NCI-H524 (cell line): ENCODE measurements around the gene TSPY10.
"Not testable (repeated sequence)": the region's sequence is repeated elsewhere in the genome, so short reads cannot be mapped to it uniquely, and the experiment has no call there.

ENCODE experiments used
- DNase-seq, 2 experiments: peaks; one replicate each; lab custom pipeline; 2025; lab: John Stamatoyannopoulos, UW

TSPY10 gene, protein sequence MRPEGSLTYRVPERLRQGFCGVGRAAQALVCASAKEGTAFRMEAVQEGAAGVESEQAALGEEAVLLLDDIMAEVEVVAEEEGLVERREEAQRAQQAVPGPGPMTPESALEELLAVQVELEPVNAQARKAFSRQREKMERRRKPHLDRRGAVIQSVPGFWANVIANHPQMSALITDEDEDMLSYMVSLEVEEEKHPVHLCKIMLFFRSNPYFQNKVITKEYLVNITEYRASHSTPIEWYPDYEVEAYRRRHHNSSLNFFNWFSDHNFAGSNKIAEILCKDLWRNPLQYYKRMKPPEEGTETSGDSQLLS

DNA sequence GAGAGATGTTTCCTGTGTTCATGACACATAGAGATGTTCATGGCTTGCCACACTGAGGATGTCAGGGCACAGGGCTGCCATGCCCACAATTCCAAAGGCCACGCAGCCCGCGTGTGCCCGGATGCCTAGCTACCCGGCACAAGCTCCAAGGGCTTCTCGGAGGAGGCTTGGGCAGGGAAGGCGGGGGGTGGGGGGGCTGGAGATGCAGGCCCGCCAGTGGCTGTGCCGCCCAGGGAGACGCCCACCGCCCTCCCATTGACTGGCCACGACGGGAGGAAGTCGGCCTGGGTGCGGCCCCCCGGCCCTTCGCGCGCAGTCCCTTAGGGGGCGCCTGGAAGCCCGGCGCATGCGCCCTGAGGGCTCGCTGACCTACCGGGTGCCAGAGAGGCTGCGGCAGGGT lies at the start of gene TSPY10:
TSS of gene TSPY10 (plus strand) at position 301 of the 400 bp plus-strand sequence. CDS start at position 347, 46 bp downstream.
- DNase-seq = not testable (repeated sequence)

DNA sequence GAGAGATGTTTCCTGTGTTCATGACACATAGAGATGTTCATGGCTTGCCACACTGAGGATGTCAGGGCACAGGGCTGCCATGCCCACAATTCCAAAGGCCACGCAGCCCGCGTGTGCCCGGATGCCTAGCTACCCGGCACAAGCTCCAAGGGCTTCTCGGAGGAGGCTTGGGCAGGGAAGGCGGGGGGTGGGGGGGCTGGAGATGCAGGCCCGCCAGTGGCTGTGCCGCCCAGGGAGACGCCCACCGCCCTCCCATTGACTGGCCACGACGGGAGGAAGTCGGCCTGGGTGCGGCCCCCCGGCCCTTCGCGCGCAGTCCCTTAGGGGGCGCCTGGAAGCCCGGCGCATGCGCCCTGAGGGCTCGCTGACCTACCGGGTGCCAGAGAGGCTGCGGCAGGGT lies 40.7 kb upstream of the TSPY10 start, which contains the start of gene TSPY9:
TSS of gene TSPY9 (plus strand) at position 301 of the 400 bp plus-strand sequence. CDS start at position 347, 46 bp downstream.
- not testable (repeated sequence) for DNase-seq

DNA sequence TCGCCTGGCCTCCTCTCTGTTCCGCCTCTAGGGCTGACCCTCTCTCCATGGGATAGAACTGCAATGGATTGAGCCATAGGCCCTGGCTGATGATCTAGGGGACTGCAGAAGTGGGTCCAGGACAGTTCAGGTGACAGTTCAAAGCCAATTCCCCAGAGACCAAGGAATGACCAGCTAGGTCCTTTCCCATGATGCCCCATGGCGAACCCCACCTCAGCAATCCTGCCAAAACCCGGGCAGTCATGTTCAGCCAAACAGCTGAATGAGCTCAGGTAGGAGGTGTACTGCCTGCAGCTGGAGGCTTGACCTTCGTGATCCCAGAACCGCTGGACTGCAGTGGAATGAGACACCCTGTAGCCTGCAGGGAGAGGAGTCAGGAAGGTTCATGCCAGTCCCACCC lies 23.3 kb upstream of the TSPY10 start:
- DNase-seq = not testable (repeated sequence)

DNA sequence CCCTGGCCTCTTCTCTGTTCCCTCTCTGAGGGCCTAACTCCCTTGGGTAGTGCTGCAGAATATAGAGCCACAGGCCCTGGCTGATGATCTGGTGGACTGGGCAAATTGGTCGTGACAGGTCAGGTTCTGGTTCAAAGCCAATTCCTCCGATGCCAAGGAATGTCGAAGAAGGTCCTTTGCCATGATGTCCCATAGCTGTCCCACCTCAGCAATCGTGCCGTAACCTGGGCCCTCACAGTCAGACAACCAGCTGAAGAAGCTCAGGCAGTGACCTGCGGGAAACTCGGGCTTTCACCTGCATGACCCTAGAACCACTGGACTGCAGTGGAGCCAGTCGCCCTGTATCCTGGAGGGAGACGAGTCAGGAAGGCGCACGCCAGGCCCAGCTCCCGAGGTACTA lies 11.4 kb upstream of the TSPY10 start:
- not testable (repeated sequence) for DNase-seq
